Brain microvascular endothelial cell (primary cell): ENCODE results near the gene CMPK2.

Experiments used
- DNase-seq: peaks from one replicate; pipeline ENCODE4 v3.0.0-alpha.2; 2020
- H3K27ac ChIP-seq: fragments of 250-450 bp; sonication (Bioruptor Pico); 2 replicates; pipeline ENCODE4 v1.5.1; 2020; ENCODE audit warnings: mild to moderate bottlenecking, moderate library complexity
- H3K27me3 ChIP-seq: fragments of 250-450 bp; sonication (Bioruptor Pico); replicated peaks from 2 replicates; pipeline ENCODE4 v1.5.1; 2020; ENCODE audit warnings: mild to moderate bottlenecking
- H3K36me3 ChIP-seq: fragments of 250-450 bp; sonication (Bioruptor Pico); replicated peaks from 2 replicates; pipeline ENCODE4 v1.5.1; 2020; ENCODE audit warnings: mild to moderate bottlenecking
- H3K4me3 ChIP-seq: 2 replicates; pipeline ENCODE4 v1.5.1; 2011; ENCODE audit warnings: low read depth, mild to moderate bottlenecking, control low read depth, low read length, moderate library complexity
- in situ Hi-C: cut with HindIII; loops from 2 replicates; pipeline ENCODE4 v1.10.0; 2017; ENCODE audit warnings: low sequenced_read_pairs, low pct_ligation_motif_present
- TF ChIP-seq, protein P1 (sequence below): IDR thresholded peaks from 2 replicates; pipeline ENCODE4 v1.5.1; 2011; ENCODE audit warnings: low read depth, mild to moderate bottlenecking, moderate library complexity, low read length, control low read depth, inconsistent platforms; ENCODE audit errors: missing control alignments

The CMPK2 gene

DNA sequence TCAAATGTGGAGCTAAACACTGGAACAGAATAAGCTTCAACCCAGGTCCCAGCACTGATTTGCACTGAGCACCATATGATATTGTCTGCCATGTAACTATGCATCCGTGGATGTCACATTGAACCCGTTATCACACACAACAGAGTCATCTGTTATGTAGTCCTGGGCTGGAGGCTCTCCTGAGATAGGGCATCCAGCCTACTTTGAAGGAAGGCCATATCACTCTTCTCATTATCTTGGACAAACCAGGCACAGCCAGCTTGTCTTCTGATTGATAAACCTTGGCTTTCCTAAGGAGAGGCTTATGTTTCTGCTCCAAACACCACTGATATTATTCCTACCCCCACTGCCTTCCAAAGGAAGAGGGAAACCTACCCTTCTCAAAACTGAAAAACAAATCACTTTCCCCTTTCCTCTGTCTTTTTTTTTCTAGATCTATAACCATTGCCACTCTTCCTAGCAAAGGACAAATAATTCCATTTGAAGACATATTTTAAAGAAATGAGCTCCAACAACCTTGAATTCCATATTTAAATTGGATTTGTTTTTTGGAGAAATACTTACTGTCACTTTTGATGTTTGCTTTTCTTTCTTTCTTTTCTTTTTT lies 28.3 kb upstream of the CMPK2 start:
- no peaks in the 10 kb centered on the region for H3K27me3 ChIP-seq
- in situ Hi-C loops = no loop called here
- TF ChIP-seq, protein P1, sequence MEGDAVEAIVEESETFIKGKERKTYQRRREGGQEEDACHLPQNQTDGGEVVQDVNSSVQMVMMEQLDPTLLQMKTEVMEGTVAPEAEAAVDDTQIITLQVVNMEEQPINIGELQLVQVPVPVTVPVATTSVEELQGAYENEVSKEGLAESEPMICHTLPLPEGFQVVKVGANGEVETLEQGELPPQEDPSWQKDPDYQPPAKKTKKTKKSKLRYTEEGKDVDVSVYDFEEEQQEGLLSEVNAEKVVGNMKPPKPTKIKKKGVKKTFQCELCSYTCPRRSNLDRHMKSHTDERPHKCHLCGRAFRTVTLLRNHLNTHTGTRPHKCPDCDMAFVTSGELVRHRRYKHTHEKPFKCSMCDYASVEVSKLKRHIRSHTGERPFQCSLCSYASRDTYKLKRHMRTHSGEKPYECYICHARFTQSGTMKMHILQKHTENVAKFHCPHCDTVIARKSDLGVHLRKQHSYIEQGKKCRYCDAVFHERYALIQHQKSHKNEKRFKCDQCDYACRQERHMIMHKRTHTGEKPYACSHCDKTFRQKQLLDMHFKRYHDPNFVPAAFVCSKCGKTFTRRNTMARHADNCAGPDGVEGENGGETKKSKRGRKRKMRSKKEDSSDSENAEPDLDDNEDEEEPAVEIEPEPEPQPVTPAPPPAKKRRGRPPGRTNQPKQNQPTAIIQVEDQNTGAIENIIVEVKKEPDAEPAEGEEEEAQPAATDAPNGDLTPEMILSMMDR = no peak
- no peak overlapping the region for H3K4me3 ChIP-seq
- H3K36me3 ChIP-seq = no peaks in the 10 kb centered on the region
- no peak overlapping the region for H3K27ac ChIP-seq
- no peak for DNase-seq

DNA sequence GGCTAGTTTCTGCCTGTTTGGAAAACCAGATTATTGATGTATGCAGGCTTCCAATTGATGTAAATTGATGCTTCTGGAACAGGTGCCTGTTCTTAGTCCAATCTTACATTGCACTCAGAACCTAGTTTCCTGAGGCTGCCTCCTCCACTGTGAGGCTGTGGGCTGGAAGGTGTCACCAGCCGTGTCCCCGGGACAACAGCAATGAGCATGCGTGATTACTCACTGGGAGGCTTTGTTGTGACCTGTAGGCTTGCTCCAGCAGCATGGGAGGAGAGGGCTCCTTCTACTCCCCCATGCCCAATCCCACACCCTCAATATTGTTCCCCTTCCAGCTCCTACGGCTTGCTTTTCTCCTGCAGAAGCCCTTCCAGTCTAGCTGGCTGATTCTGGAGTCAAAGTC lies 23.0 kb upstream of the CMPK2 start:
- in situ Hi-C loops = no loop called here
- no peaks in the 10 kb centered on the region for H3K36me3 ChIP-seq
- H3K4me3 ChIP-seq = no peak overlapping the region
- no peak overlapping the region for H3K27ac ChIP-seq
- no peaks in the 10 kb centered on the region for H3K27me3 ChIP-seq
- DNase-seq = no peak
- TF ChIP-seq, protein P1 = no peak

DNA sequence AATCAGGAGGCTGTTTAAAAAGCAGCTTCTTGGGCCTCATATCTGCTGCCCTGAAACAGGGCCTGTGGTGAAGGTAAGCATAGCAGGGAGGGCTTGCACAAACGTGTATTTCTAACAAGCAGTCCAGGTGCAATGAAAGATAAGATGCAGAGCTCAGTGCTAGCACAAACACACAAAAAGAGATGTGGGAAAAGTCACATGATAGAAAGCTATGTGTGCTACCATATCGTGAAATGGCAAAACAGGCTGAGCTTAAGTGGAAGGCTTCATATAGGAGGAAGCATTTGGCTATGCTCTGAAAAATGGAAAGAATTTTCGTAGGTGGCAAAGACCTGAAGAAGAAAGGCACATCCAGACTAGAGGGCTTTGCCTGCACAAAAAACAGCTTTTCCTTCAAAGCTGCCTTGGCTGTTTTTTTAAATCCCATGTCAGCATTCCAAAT lies 22.1 kb upstream of the CMPK2 start:
- TF ChIP-seq, protein P1 = no peak
- DNase-seq = no peak
- H3K36me3 ChIP-seq = no peaks in the 10 kb centered on the region
- in situ Hi-C loops = no loop called here
- H3K27me3 ChIP-seq = no peaks in the 10 kb centered on the region
- no peak overlapping the region for H3K27ac ChIP-seq
- no peak overlapping the region for H3K4me3 ChIP-seq

DNA sequence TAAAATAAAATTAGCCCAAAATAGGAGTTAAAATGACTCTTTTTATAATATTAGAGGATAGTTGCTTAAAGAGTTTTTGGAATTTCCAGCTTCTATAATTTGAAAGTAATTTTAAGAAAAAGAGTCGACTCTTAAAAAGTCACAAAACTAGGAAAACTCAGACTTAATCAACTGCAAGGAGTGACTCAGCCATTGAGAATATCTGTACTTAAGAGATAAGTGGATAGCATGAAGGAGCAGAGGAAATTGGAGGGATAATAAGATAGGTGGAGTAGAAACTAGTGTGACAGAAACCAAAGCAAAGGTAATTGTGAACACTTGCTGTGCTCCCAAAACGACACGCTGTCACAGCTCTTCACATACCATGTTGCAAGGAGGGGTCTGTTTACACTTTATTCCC lies 20.3 kb upstream of the CMPK2 start:
- in situ Hi-C loops = no loop called here
- Histone ChIP-seq H3K36me3 (no peaks in the 10 kb centered on the region), H3K27me3 (no peaks in the 10 kb centered on the region), H3K27ac (no peak overlapping the region), H3K4me3 (no peak overlapping the region)
- TF ChIP-seq, protein P1 = no peak
- no peak for DNase-seq

DNA sequence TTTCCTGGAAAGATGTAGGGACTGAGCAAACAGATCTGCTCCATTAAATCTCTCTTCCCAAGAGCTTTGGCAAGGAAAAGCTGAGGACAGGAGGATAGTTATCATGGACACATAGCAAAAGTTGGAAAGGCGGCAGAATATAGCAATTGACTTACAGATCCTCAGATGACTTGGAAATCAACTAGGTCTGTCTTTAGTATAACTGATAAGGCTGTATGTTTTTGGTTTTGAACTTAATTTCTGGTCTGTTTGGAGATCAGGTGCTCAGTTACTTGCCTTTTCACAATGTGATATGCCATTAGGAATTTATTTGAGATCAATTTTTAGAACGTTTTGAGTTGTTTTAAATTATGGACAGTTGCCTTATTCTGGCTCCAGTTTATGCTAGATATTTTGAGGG lies 19.8 kb upstream of the CMPK2 start:
- DNase-seq = no peak
- no peak overlapping the region for H3K27ac ChIP-seq
- TF ChIP-seq, protein P1 = no peak
- no peaks in the 10 kb centered on the region for H3K36me3 ChIP-seq
- in situ Hi-C loops = no loop called here
- no peaks in the 10 kb centered on the region for H3K27me3 ChIP-seq
- no peak overlapping the region for H3K4me3 ChIP-seq
